Loucy (cell line): ENCODE data around the gene ZDHHC8.

Experiments used
- CTCF ChIP-seq: fragments of 200-600 bp; sonication (generic); conservative IDR thresholded peaks from 2 replicates; pipeline ENCODE4 v1.5.1; 2014; ENCODE audit warnings: mild to moderate bottlenecking, antibody characterized with exemption, low read length
- EZH2phosphoT487 ChIP-seq: fragments of 200-600 bp; IDR thresholded peaks from 2 replicates; pipeline ENCODE4 v1.6.1; 2018; ENCODE audit warnings: antibody characterized with exemption, mild to moderate bottlenecking, moderate library complexity, borderline replicate concordance

DNA sequence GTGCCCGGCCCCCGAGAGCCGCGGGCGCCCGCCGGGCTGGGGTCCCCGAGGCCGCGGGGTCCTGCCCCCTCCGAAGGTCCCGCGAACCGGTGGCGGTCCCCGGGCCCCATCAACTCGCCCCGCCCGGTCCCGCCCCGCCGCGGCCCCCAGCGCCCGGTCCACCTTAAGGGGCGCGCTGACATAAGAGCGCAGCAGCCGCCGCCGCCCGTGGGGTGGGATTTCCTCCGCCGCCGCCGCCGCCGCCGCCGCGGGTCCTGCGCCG is at the start of gene ZDHHC8:
- TF ChIP-seq CTCF (no peak), EZH2phosphoT487 (no peak)
